H9 (cell line): ENCODE data around the gene TSPEAR. TPM values are rescaled to one million over a fixed set of nuclear protein-coding genes. Genes with fewer than 3 reads are reported as not detected.

Source experiments
- DNase-seq: peaks from one replicate; pipeline ENCODE4 v3.0.0-alpha.2; 2017
- H2AFZ ChIP-seq: one replicate; pipeline ENCODE4 v1.6.1; 2013; ENCODE audit warnings: mild to moderate bottlenecking, low read length, control low read depth, moderate library complexity
- H2AK5ac ChIP-seq: 2 replicates; pipeline ENCODE4 v1.6.1; 2013; ENCODE audit warnings: low read length, control low read depth, mixed read lengths; ENCODE audit not compliant: insufficient read length
- H2BK120ac ChIP-seq: one replicate; pipeline ENCODE4 v1.6.1; 2013; ENCODE audit warnings: low read depth, mild to moderate bottlenecking, low read length, control low read depth, inconsistent platforms; ENCODE audit not compliant: poor library complexity, severe bottlenecking
- H2BK12ac ChIP-seq: 2 replicates; pipeline ENCODE4 v1.6.1; 2013; ENCODE audit warnings: low read length, control low read depth, mixed read lengths, low read depth; ENCODE audit not compliant: insufficient read length
- H2BK15ac ChIP-seq: 2 replicates; pipeline ENCODE4 v1.6.1; 2013; ENCODE audit warnings: low read depth, low read length, control low read depth
- H2BK20ac ChIP-seq: one replicate; pipeline ENCODE4 v1.6.1; 2013; ENCODE audit warnings: low read depth, mild to moderate bottlenecking, low read length, control low read depth, inconsistent platforms; ENCODE audit not compliant: poor library complexity, severe bottlenecking
- H2BK5ac ChIP-seq: 2 replicates; pipeline ENCODE4 v1.6.1; 2013; ENCODE audit warnings: low read length, control low read depth, mixed read lengths; ENCODE audit not compliant: insufficient read length
- H3K14ac ChIP-seq: 2 replicates; pipeline ENCODE4 v1.6.1; 2013; ENCODE audit warnings: low read length, control low read depth; ENCODE audit not compliant: insufficient read depth
- H3K18ac ChIP-seq: 2 replicates; pipeline ENCODE4 v1.6.1; 2013; ENCODE audit warnings: low read depth, mild to moderate bottlenecking, mixed read lengths, low read length, control low read depth; ENCODE audit not compliant: insufficient read length
- H3K23ac ChIP-seq: 2 replicates; pipeline ENCODE4 v1.6.1; 2013; ENCODE audit warnings: low read length, control low read depth, mixed read lengths, low read depth; ENCODE audit not compliant: insufficient read length
- H3K23me2 ChIP-seq: 2 replicates; pipeline ENCODE4 v1.6.1; 2013; ENCODE audit warnings: low read depth, mild to moderate bottlenecking, mixed read lengths, low read length, control low read depth; ENCODE audit not compliant: insufficient read length, poor library complexity, severe bottlenecking
- H3K27ac ChIP-seq: 2 replicates; pipeline ENCODE4 v1.5.1; 2013; ENCODE audit warnings: low read length, control low read depth, mixed read lengths, low read depth; ENCODE audit not compliant: insufficient read length
- H3K27me3 ChIP-seq: 2 replicates; pipeline ENCODE4 v1.6.1; 2013; ENCODE audit warnings: low read length, control low read depth, inconsistent platforms; ENCODE audit not compliant: insufficient read depth
- H3K4ac ChIP-seq: 2 replicates; pipeline ENCODE4 v1.6.1; 2013; ENCODE audit warnings: low read depth, mild to moderate bottlenecking, control low read depth, inconsistent platforms, low read length, moderate library complexity
- H3K4me1 ChIP-seq: 2 replicates; pipeline ENCODE4 v1.6.1; 2013; ENCODE audit warnings: low read length, control low read depth, inconsistent platforms; ENCODE audit not compliant: insufficient read depth
- H3K4me2 ChIP-seq: 2 replicates; pipeline ENCODE4 v1.6.1; 2013; ENCODE audit warnings: low read length, control low read depth, mixed read lengths; ENCODE audit not compliant: insufficient read length, insufficient read depth
- H3K56ac ChIP-seq: 2 replicates; pipeline ENCODE4 v1.6.1; 2013; ENCODE audit warnings: low read depth, mild to moderate bottlenecking, mixed read lengths, low read length, control low read depth; ENCODE audit not compliant: insufficient read length
- H3K79me1 ChIP-seq: 2 replicates; pipeline ENCODE4 v1.6.1; 2013; ENCODE audit warnings: low read depth, mild to moderate bottlenecking, moderate library complexity, low read length, control low read depth, inconsistent platforms; ENCODE audit not compliant: insufficient read depth, poor library complexity, severe bottlenecking
- H3K79me2 ChIP-seq: 2 replicates; pipeline ENCODE4 v1.6.1; 2013; ENCODE audit warnings: low read length, control low read depth, inconsistent platforms; ENCODE audit not compliant: insufficient read depth
- H3K9ac ChIP-seq: 2 replicates; pipeline ENCODE4 v1.6.1; 2013; ENCODE audit warnings: low read length, control low read depth, mixed read lengths; ENCODE audit not compliant: insufficient read length; ENCODE audit errors: extremely low read depth
- H3K9me3 ChIP-seq: one replicate; pipeline ENCODE4 v1.6.1; 2013; ENCODE audit warnings: low read depth, low read length, inconsistent platforms; ENCODE audit not compliant: control insufficient read depth
- H3T11ph ChIP-seq: one replicate; pipeline ENCODE4 v1.6.1; 2013; ENCODE audit warnings: mild to moderate bottlenecking, low read length, control low read depth, inconsistent platforms
- H4K20me1 ChIP-seq: one replicate; pipeline ENCODE4 v1.6.1; 2013; ENCODE audit not compliant: control insufficient read depth, insufficient read length, insufficient read depth
- H4K5ac ChIP-seq: 2 replicates; pipeline ENCODE4 v1.6.1; 2013; ENCODE audit warnings: low read depth, mild to moderate bottlenecking, mixed read lengths, low read length, control low read depth; ENCODE audit not compliant: insufficient read length
- H4K8ac ChIP-seq: replicated peaks from 2 replicates; pipeline ENCODE4 v1.6.1; 2013; ENCODE audit warnings: low read length, control low read depth, mixed read lengths, low read depth; ENCODE audit not compliant: insufficient read length
- H4K91ac ChIP-seq: 2 replicates; pipeline ENCODE4 v1.6.1; 2013; ENCODE audit warnings: low read depth, mild to moderate bottlenecking, moderate library complexity, mixed read lengths, low read length, control low read depth; ENCODE audit not compliant: insufficient read length
- H3K27ac Mint-ChIP-seq, 3 experiments: 2 replicates in 2 of 3; 3 replicates in 1 of 3; pipeline ENCODE4 v1.8.0; 2020 to 2021; ENCODE audit warnings: mixed read lengths in 3 of 3, mild to moderate bottlenecking in 1 of 3, moderate library complexity in 1 of 3
- H3K27me3 Mint-ChIP-seq: 2 replicates; pipeline ENCODE4 v1.8.0; 2021; ENCODE audit warnings: low read depth, mild to moderate bottlenecking, moderate library complexity, mixed read lengths
- H3K36me3 Mint-ChIP-seq, 3 experiments: 2 replicates in 2 of 3; 3 replicates in 1 of 3; pipeline ENCODE4 v1.8.0; 2020 to 2021; ENCODE audit warnings: low read depth in 3 of 3, mixed read lengths in 3 of 3; ENCODE audit not compliant: insufficient read depth in 1 of 3
- H3K4me1 Mint-ChIP-seq, 2 experiments: 2 replicates each; pipeline ENCODE4 v1.8.0; 2020; ENCODE audit warnings: mixed read lengths in 2 of 2
- H3K4me3 Mint-ChIP-seq, 2 experiments: 2 replicates in 1 of 2; 3 replicates in 1 of 2; pipeline ENCODE4 v1.8.0; 2020 to 2021; ENCODE audit warnings: mild to moderate bottlenecking in 2 of 2, mixed read lengths in 2 of 2, moderate library complexity in 1 of 2
- H3K9me3 Mint-ChIP-seq, 2 experiments: 2 replicates in 1 of 2; 3 replicates in 1 of 2; pipeline ENCODE4 v1.8.0; 2020; ENCODE audit warnings: mild to moderate bottlenecking in 2 of 2, mixed read lengths in 2 of 2, moderate library complexity in 1 of 2
- WGBS: extraction: QIAGEN DNeasy Blood & Tissue Kit; methylation state at CpG from one replicate; pipeline ENCODE4 v1.1.7; 2013; ENCODE audit warnings: missing lambda C conversion rate, low lambda C conversion rate, mixed read lengths; ENCODE audit not compliant: insufficient read length; ENCODE audit errors: extremely low coverage; 5-methylcytosine and 5-hydroxymethylcytosine counted together
- total RNA-seq: library from RNA; stranded (reverse); gene quantifications from 2 replicates; pipeline ENCODE4 v1.2.1, GENCODE V29; 2021
- TF ChIP-seq, protein P1 (sequence below): fragments of 200-600 bp; sonication (generic); conservative IDR thresholded peaks from 3 replicates; pipeline ENCODE4 v1.8.0; 2021; ENCODE audit warnings: antibody characterized with exemption, mild to moderate bottlenecking

Gene TSPEAR
- total RNA-seq, 1 experiment from 2014 or later = 1.3 TPM

GRCh38 chr21:44461464-44462001, 249.8 kb downstream of the TSPEAR start:
- H3K4me3 Mint-ChIP-seq = no peak overlapping the region
- no peak overlapping the region for H2BK20ac ChIP-seq
- no peak overlapping the region for H2AFZ ChIP-seq
- H3K27me3 ChIP-seq = no peaks in the 10 kb centered on the region
- H3K18ac ChIP-seq = no peak overlapping the region
- 0 out of 2 replicates have a peak, but pooled peaks cover under 1% of the 10 kb centered on the region for H3K27me3 Mint-ChIP-seq
- no peak overlapping the region for H3K23ac ChIP-seq
- TF ChIP-seq, protein P1, sequence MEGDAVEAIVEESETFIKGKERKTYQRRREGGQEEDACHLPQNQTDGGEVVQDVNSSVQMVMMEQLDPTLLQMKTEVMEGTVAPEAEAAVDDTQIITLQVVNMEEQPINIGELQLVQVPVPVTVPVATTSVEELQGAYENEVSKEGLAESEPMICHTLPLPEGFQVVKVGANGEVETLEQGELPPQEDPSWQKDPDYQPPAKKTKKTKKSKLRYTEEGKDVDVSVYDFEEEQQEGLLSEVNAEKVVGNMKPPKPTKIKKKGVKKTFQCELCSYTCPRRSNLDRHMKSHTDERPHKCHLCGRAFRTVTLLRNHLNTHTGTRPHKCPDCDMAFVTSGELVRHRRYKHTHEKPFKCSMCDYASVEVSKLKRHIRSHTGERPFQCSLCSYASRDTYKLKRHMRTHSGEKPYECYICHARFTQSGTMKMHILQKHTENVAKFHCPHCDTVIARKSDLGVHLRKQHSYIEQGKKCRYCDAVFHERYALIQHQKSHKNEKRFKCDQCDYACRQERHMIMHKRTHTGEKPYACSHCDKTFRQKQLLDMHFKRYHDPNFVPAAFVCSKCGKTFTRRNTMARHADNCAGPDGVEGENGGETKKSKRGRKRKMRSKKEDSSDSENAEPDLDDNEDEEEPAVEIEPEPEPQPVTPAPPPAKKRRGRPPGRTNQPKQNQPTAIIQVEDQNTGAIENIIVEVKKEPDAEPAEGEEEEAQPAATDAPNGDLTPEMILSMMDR = no peak
- no peaks in the 10 kb centered on the region for H3K4me1 ChIP-seq
- H3K4me1 Mint-ChIP-seq = peaks cover 0 to 8% of the 10 kb centered on the region in 2 experiments; a peak in 3 of 4 replicates
- H3K36me3 Mint-ChIP-seq = peaks cover 0 to 2% (median 0%) of the 10 kb centered on the region in 3 experiments; a peak in 1 of 7 replicates
- H3K9me3 ChIP-seq = no peaks in the 10 kb centered on the region
- H2BK12ac ChIP-seq = no peak overlapping the region
- H3K27ac ChIP-seq = no peak overlapping the region
- no peak overlapping the region for H3K9ac ChIP-seq
- H3K79me1 ChIP-seq = no peaks in the 10 kb centered on the region
- H3K56ac ChIP-seq = no peak overlapping the region
- no peak overlapping the region for H2BK15ac ChIP-seq
- no peak overlapping the region for H3K4ac ChIP-seq
- no peak overlapping the region for H3T11ph ChIP-seq
- no peak overlapping the region for H2BK120ac ChIP-seq
- H3K4me2 ChIP-seq = no peak overlapping the region
- peak; percentile 25 for DNase-seq
- no peak overlapping the region for H4K8ac ChIP-seq
- no peak overlapping the region for H4K91ac ChIP-seq
- H3K9me3 Mint-ChIP-seq = no peaks in the 10 kb centered on the region; a peak in 1 of 5 replicates
- H4K5ac ChIP-seq = no peak overlapping the region
- H3K23me2 ChIP-seq = no peaks in the 10 kb centered on the region
- no peak overlapping the region for H3K27ac Mint-ChIP-seq
- H3K79me2 ChIP-seq = no peaks in the 10 kb centered on the region
- no peaks in the 10 kb centered on the region for H4K20me1 ChIP-seq
- no peak overlapping the region for H2BK5ac ChIP-seq
- H2AK5ac ChIP-seq = no peak overlapping the region
- no peak overlapping the region for H3K14ac ChIP-seq
- no CpG with 5 or more reads among the region's 15 CpGs for WGBS
